ENCODE results near the gene ZKSCAN8. TPM values are rescaled to one million over a fixed set of nuclear protein-coding genes. Genes with fewer than 3 reads are reported as not detected.
"Not testable (repeated sequence)": the region's sequence is repeated elsewhere in the genome, so short reads cannot be mapped to it uniquely, and the experiment has no call there.

Gene ZKSCAN8
- 33.0 TPM for total RNA-seq
- 12.0 TPM for polyA plus RNA-seq

- peak within 1 kb of the TSS; percentile 90 for H3K4me3 ChIP-seq (ENCODE audit: low read depth, low read length)
- peaks cover 2% of the 10 kb centered on the region for H3K36me3 ChIP-seq (ENCODE audit: insufficient read depth)
- no peaks in the 10 kb centered on the region for H3K4me1 ChIP-seq (ENCODE audit: insufficient read depth)
- under 1% methylated on average over 52 of the region's 52 CpGs for WGBS
- H3K27ac ChIP-seq (ENCODE audit: low read depth), result no peak within 1 kb of the TSS
- no peak for DNase-seq (ENCODE audit: extremely low spot score)
These were observed at the start of gene ZKSCAN8 for GRCh38 chr6:28141500-28142329. Gene ZKSCAN8, plus strand, starts transcription at chr6:28141883. Its CDS starts 6,525 bp downstream, at chr6:28148408.

- DNase-seq (ENCODE audit: extremely low spot score); H3K4me3 ChIP-seq (ENCODE audit: low read depth, low read length); H3K27ac ChIP-seq (ENCODE audit: low read depth); H3K4me1 ChIP-seq (ENCODE audit: insufficient read depth); H3K36me3 ChIP-seq (ENCODE audit: insufficient read depth): not testable (repeated sequence)
- 79% methylated on average over 7 of the region's 7 CpGs for WGBS
These were observed 39.5 kb upstream of the ZKSCAN8 start for GRCh38 chr6:28102222-28102621.

- H3K4me3 ChIP-seq (ENCODE audit: low read depth, low read length); H3K27ac ChIP-seq (ENCODE audit: low read depth); DNase-seq (ENCODE audit: extremely low spot score); H3K4me1 ChIP-seq (ENCODE audit: insufficient read depth); H3K36me3 ChIP-seq (ENCODE audit: insufficient read depth): not testable (repeated sequence)
These were observed 39.0 kb upstream of the ZKSCAN8 start for GRCh38 chr6:28102699-28103098.

GRCh38 chr6:28104392-28105244, 37.1 kb upstream of the ZKSCAN8 start:
- H3K27ac ChIP-seq (ENCODE audit: low read depth), result peak overlapping the region; percentile 39
- DNase-seq (ENCODE audit: extremely low spot score), result peak; percentile 45
- peak overlapping the region; percentile 60 for H3K4me3 ChIP-seq (ENCODE audit: low read depth, low read length)
- H3K4me1 ChIP-seq (ENCODE audit: insufficient read depth), result no peaks in the 10 kb centered on the region
- no peaks in the 10 kb centered on the region for H3K36me3 ChIP-seq (ENCODE audit: insufficient read depth)
- WGBS, result under 1% methylated on average over 54 of the region's 54 CpGs

- peak overlapping the region; percentile 60 for H3K4me3 ChIP-seq (ENCODE audit: low read depth, low read length)
- no peaks in the 10 kb centered on the region for H3K36me3 ChIP-seq (ENCODE audit: insufficient read depth)
- 16% methylated on average over 5 of the region's 5 CpGs for WGBS
- DNase-seq (ENCODE audit: extremely low spot score), result no peak
- no peaks in the 10 kb centered on the region for H3K4me1 ChIP-seq (ENCODE audit: insufficient read depth)
- H3K27ac ChIP-seq (ENCODE audit: low read depth), result no peak overlapping the region
These were observed 36.4 kb upstream of the ZKSCAN8 start for GRCh38 chr6:28105245-28105639.

GRCh38 chr6:28107506-28107905, 34.2 kb upstream of the ZKSCAN8 start:
- DNase-seq (ENCODE audit: extremely low spot score), result no peak
- WGBS, result 80% methylated on average over 3 of the region's 3 CpGs
- Histone ChIP-seq H3K4me3 (ENCODE audit: low read depth, low read length) (no peak overlapping the region), H3K36me3 (ENCODE audit: insufficient read depth) (no peaks in the 10 kb centered on the region), H3K27ac (ENCODE audit: low read depth) (no peak overlapping the region), H3K4me1 (ENCODE audit: insufficient read depth) (no peaks in the 10 kb centered on the region)

GRCh38 chr6:28111964-28112363, 29.7 kb upstream of the ZKSCAN8 start:
- no peak overlapping the region for H3K27ac ChIP-seq (ENCODE audit: low read depth)
- no peaks in the 10 kb centered on the region for H3K4me1 ChIP-seq (ENCODE audit: insufficient read depth)
- 81% methylated on average over 3 of the region's 3 CpGs for WGBS
- no peak for DNase-seq (ENCODE audit: extremely low spot score)
- peaks cover 1% of the 10 kb centered on the region for H3K36me3 ChIP-seq (ENCODE audit: insufficient read depth)
- H3K4me3 ChIP-seq (ENCODE audit: low read depth, low read length), result no peak overlapping the region

GRCh38 chr6:28115799-28116198, 25.9 kb upstream of the ZKSCAN8 start:
- no peak for DNase-seq (ENCODE audit: extremely low spot score)
- no peak overlapping the region for H3K27ac ChIP-seq (ENCODE audit: low read depth)
- H3K36me3 ChIP-seq (ENCODE audit: insufficient read depth), result peaks cover 1% of the 10 kb centered on the region
- 80% methylated on average over 2 of the region's 2 CpGs for WGBS
- no peaks in the 10 kb centered on the region for H3K4me1 ChIP-seq (ENCODE audit: insufficient read depth)
- H3K4me3 ChIP-seq (ENCODE audit: low read depth, low read length), result no peak overlapping the region

GRCh38 chr6:28117386-28118050, 24.2 kb upstream of the ZKSCAN8 start:
- Histone ChIP-seq H3K27ac (ENCODE audit: low read depth) (no peak overlapping the region), H3K4me1 (ENCODE audit: insufficient read depth) (no peaks in the 10 kb centered on the region), H3K36me3 (ENCODE audit: insufficient read depth) (peaks cover 1% of the 10 kb centered on the region), H3K4me3 (ENCODE audit: low read depth, low read length) (no peak overlapping the region)
- no peak for DNase-seq (ENCODE audit: extremely low spot score)
- 91% methylated on average over 2 of the region's 2 CpGs for WGBS

GRCh38 chr6:28118217-28118616, 23.5 kb upstream of the ZKSCAN8 start:
- no peak for DNase-seq (ENCODE audit: extremely low spot score)
- no peaks in the 10 kb centered on the region for H3K4me1 ChIP-seq (ENCODE audit: insufficient read depth)
- H3K4me3 ChIP-seq (ENCODE audit: low read depth, low read length), result no peak overlapping the region
- H3K36me3 ChIP-seq (ENCODE audit: insufficient read depth), result peaks cover 1% of the 10 kb centered on the region
- 68% methylated on average over 1 of the region's 1 CpG for WGBS
- H3K27ac ChIP-seq (ENCODE audit: low read depth), result no peak overlapping the region

GRCh38 chr6:28121876-28122275, 19.8 kb upstream of the ZKSCAN8 start:
- no peak overlapping the region for H3K4me3 ChIP-seq (ENCODE audit: low read depth, low read length)
- H3K4me1 ChIP-seq (ENCODE audit: insufficient read depth), result no peaks in the 10 kb centered on the region
- H3K36me3 ChIP-seq (ENCODE audit: insufficient read depth), result no peaks in the 10 kb centered on the region
- no peak for DNase-seq (ENCODE audit: extremely low spot score)
- no peak overlapping the region for H3K27ac ChIP-seq (ENCODE audit: low read depth)
- WGBS, result 91% methylated on average over 2 of the region's 2 CpGs

- H3K36me3 ChIP-seq (ENCODE audit: insufficient read depth); H3K4me3 ChIP-seq (ENCODE audit: low read depth, low read length); DNase-seq (ENCODE audit: extremely low spot score); H3K4me1 ChIP-seq (ENCODE audit: insufficient read depth); H3K27ac ChIP-seq (ENCODE audit: low read depth): not testable (repeated sequence)
- WGBS, result 95% methylated on average over 5 of the region's 5 CpGs
These were observed 19.4 kb upstream of the ZKSCAN8 start for GRCh38 chr6:28122283-28122682.

- Histone ChIP-seq H3K27ac (ENCODE audit: low read depth) (no peak within 1 kb of the TSS), H3K36me3 (ENCODE audit: insufficient read depth) (peaks cover 2% of the 10 kb centered on the region), H3K4me1 (ENCODE audit: insufficient read depth) (no peaks in the 10 kb centered on the region), H3K4me3 (ENCODE audit: low read depth, low read length) (peak within 1 kb of the TSS; percentile 52)
- under 1% methylated on average over 28 of the region's 28 CpGs for WGBS
- no peak for DNase-seq (ENCODE audit: extremely low spot score)
These were observed 17.2 kb upstream of the ZKSCAN8 start, which contains the start of gene ZSCAN16 for GRCh38 chr6:28124350-28124970. Gene ZSCAN16, plus strand, starts transcription at chr6:28124609. Its CDS starts 835 bp downstream, at chr6:28125444.
